Trophoblast cell (in vitro differentiated cells and primary cell): ENCODE results near the gene DAB1.
A peak's percentile ranks its signal among the peaks of the same experiment; 100 is the strongest.

Source experiments
- DNase-seq, 2 donors: peaks; one replicate each; pipeline ENCODE4 v3.0.0-alpha.2; 2016
- H2AFZ ChIP-seq: 2 replicates; pipeline ENCODE4 v1.6.1; 2013; ENCODE audit warnings: low read length, moderate library complexity, mild to moderate bottlenecking; ENCODE audit not compliant: insufficient read depth, poor library complexity
- H2AK5ac ChIP-seq: 2 replicates; pipeline ENCODE4 v1.6.1; 2013; ENCODE audit warnings: mild to moderate bottlenecking, low read length
- H2BK120ac ChIP-seq: 2 replicates; pipeline ENCODE4 v1.6.1; 2013; ENCODE audit warnings: low read length, mild to moderate bottlenecking, moderate library complexity; ENCODE audit not compliant: insufficient read depth, poor library complexity
- H2BK12ac ChIP-seq: 2 replicates; pipeline ENCODE4 v1.6.1; 2013; ENCODE audit warnings: mild to moderate bottlenecking, low read length, moderate library complexity
- H2BK5ac ChIP-seq: 2 replicates; pipeline ENCODE4 v1.6.1; 2013; ENCODE audit warnings: low read length, low read depth, moderate library complexity, mild to moderate bottlenecking; ENCODE audit not compliant: poor library complexity
- H3K14ac ChIP-seq: 2 replicates; pipeline ENCODE4 v1.6.1; 2013; ENCODE audit warnings: mild to moderate bottlenecking, low read length
- H3K18ac ChIP-seq: 2 replicates; pipeline ENCODE4 v1.6.1; 2013; ENCODE audit warnings: mild to moderate bottlenecking, low read length
- H3K23ac ChIP-seq: 2 replicates; pipeline ENCODE4 v1.6.1; 2013; ENCODE audit warnings: low read length
- H3K27ac ChIP-seq: 2 replicates; pipeline ENCODE4 v1.5.1; 2013; ENCODE audit warnings: low read depth, mild to moderate bottlenecking, inconsistent platforms, low read length, moderate library complexity
- H3K27me3 ChIP-seq: 2 replicates; pipeline ENCODE4 v1.6.1; 2013; ENCODE audit warnings: inconsistent platforms, mild to moderate bottlenecking, low read length, moderate library complexity; ENCODE audit not compliant: insufficient read depth
- H3K36me3 ChIP-seq, 2 experiments: 1 replicate in 1 of 2; 2 replicates in 1 of 2; pipeline ENCODE4 v1.6.1; 2013; ENCODE audit warnings: low read length in 2 of 2, mild to moderate bottlenecking in 2 of 2, moderate library complexity in 1 of 2; ENCODE audit not compliant: insufficient read depth in 2 of 2, control insufficient read depth in 1 of 2
- H3K4ac ChIP-seq: 2 replicates; pipeline ENCODE4 v1.6.1; 2013; ENCODE audit warnings: low read depth, mild to moderate bottlenecking, low read length, moderate library complexity
- H3K4me1 ChIP-seq, 2 experiments: 1 replicate in 1 of 2; 2 replicates in 1 of 2; pipeline ENCODE4 v1.6.1; 2013; ENCODE audit warnings: low read length in 2 of 2, mild to moderate bottlenecking in 2 of 2, moderate library complexity in 1 of 2; ENCODE audit not compliant: insufficient read depth in 2 of 2, control insufficient read depth in 1 of 2
- H3K4me2 ChIP-seq: 2 replicates; pipeline ENCODE4 v1.6.1; 2013; ENCODE audit warnings: inconsistent platforms, mild to moderate bottlenecking, low read length, moderate library complexity
- H3K4me3 ChIP-seq: 2 replicates; pipeline ENCODE4 v1.5.1; 2013; ENCODE audit warnings: mild to moderate bottlenecking, low read depth, low read length, inconsistent platforms
- H3K79me1 ChIP-seq: one replicate; pipeline ENCODE4 v1.6.1; 2013; ENCODE audit warnings: low read length
- H3K79me2 ChIP-seq: 2 replicates; pipeline ENCODE4 v1.6.1; 2013; ENCODE audit warnings: low read length, mild to moderate bottlenecking; ENCODE audit not compliant: control insufficient read depth, insufficient read depth, poor library complexity
- H3K9ac ChIP-seq: 2 replicates; pipeline ENCODE4 v1.6.1; 2013; ENCODE audit warnings: mild to moderate bottlenecking, low read length
- H3K9me3 ChIP-seq: 2 replicates; pipeline ENCODE4 v1.6.1; 2013; ENCODE audit warnings: low read depth, mild to moderate bottlenecking, control low read depth, inconsistent platforms, low read length; ENCODE audit not compliant: insufficient read depth
- H4K12ac ChIP-seq: 2 replicates; pipeline ENCODE4 v1.6.1; 2013; ENCODE audit warnings: low read depth, mild to moderate bottlenecking, low read length, moderate library complexity
- H4K8ac ChIP-seq: 2 replicates; pipeline ENCODE4 v1.6.1; 2013; ENCODE audit warnings: low read depth, mild to moderate bottlenecking, low read length, moderate library complexity
- H4K91ac ChIP-seq: one replicate; pipeline ENCODE4 v1.6.1; 2013; ENCODE audit warnings: low read depth, mild to moderate bottlenecking, low read length, moderate library complexity
- WGBS: extraction: QIAGEN DNeasy Blood & Tissue Kit; methylation state at CpG from one replicate; pipeline ENCODE4 v1.1.7; 2013; ENCODE audit warnings: missing lambda C conversion rate; ENCODE audit not compliant: insufficient read length, insufficient coverage; ENCODE audit errors: extremely low coverage; 5-methylcytosine and 5-hydroxymethylcytosine counted together

The DAB1 gene

DNA sequence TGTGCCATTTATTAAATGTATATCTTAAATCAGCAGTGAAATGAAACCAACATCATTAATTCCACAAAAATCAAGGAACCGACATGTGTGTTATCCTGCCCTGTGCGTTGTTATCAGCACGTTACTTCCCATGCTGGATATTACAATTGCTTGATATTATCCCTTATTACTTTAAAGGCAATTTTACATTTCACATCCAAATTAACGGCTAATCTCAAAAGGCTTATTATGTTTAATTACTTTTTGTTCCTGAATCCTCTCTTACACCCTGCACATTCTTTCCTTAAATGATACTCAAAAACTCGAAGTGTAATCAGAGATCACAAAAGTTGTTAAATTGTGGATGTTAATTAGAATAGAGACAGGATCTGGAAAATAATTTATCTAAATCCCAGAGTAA is 167.9 kb downstream of the DAB1 start:
- no peak for DNase-seq
- Histone ChIP-seq H4K12ac (no peak overlapping the region), H3K79me2 (no peaks in the 10 kb centered on the region), H3K9me3 (no peaks in the 10 kb centered on the region), H3K27me3 (no peaks in the 10 kb centered on the region), H3K18ac (no peak overlapping the region), H3K36me3 (no peaks in the 10 kb centered on the region), H3K4me1 (no peaks in the 10 kb centered on the region), H3K4me2 (no peak overlapping the region), H3K4me3 (no peak overlapping the region), H2AFZ (no peak overlapping the region), H3K14ac (no peak overlapping the region), H2BK120ac (no peak overlapping the region), H4K8ac (no peak overlapping the region), H3K9ac (no peak overlapping the region), H3K27ac (no peak overlapping the region), H2AK5ac (no peak overlapping the region), H3K23ac (no peak overlapping the region), H4K91ac (no peak overlapping the region), H2BK12ac (no peak overlapping the region), H3K4ac (no peak overlapping the region), H2BK5ac (no peak overlapping the region), H3K79me1 (no peaks in the 10 kb centered on the region)
- WGBS: no CpG with 5 or more reads among the region's 5 CpGs

- no peak overlapping the region for H3K18ac ChIP-seq
- no peaks in the 10 kb centered on the region for H3K27me3 ChIP-seq
- no peak overlapping the region for H2BK120ac ChIP-seq
- H3K4ac ChIP-seq: no peak overlapping the region
- no peak overlapping the region for H2BK5ac ChIP-seq
- H3K9ac ChIP-seq: no peak overlapping the region
- no peaks in the 10 kb centered on the region for H3K36me3 ChIP-seq
- no peak overlapping the region for H3K23ac ChIP-seq
- no peak overlapping the region for H2AFZ ChIP-seq
- no peak overlapping the region for H4K91ac ChIP-seq
- H3K4me1 ChIP-seq: no peaks in the 10 kb centered on the region
- no peak overlapping the region for H3K4me3 ChIP-seq
- H2BK12ac ChIP-seq: no peak overlapping the region
- WGBS: no CpG with 5 or more reads among the region's 2 CpGs
- H4K8ac ChIP-seq: no peak overlapping the region
- H3K79me2 ChIP-seq: no peaks in the 10 kb centered on the region
- no peak overlapping the region for H3K27ac ChIP-seq
- DNase-seq: peak; percentile 59 to 77
- H3K14ac ChIP-seq: no peak overlapping the region
- H3K4me2 ChIP-seq: no peak overlapping the region
- no peaks in the 10 kb centered on the region for H3K79me1 ChIP-seq
- H2AK5ac ChIP-seq: no peak overlapping the region
- H4K12ac ChIP-seq: no peak overlapping the region
- no peaks in the 10 kb centered on the region for H3K9me3 ChIP-seq
Observed at GRCh38 chr1:57254022-57254421, 169.8 kb downstream of the DAB1 start.

GRCh38 chr1:57252597-57253294 is 171.1 kb downstream of the DAB1 start:
- DNase-seq: no peak
- H3K4me1 ChIP-seq: no peaks in the 10 kb centered on the region
- no peak overlapping the region for H3K23ac ChIP-seq
- no peak overlapping the region for H3K14ac ChIP-seq
- no peak overlapping the region for H3K4me3 ChIP-seq
- no peak overlapping the region for H2BK12ac ChIP-seq
- no CpG with 5 or more reads among the region's 10 CpGs for WGBS
- no peak overlapping the region for H4K8ac ChIP-seq
- H3K18ac ChIP-seq: no peak overlapping the region
- no peak overlapping the region for H2AK5ac ChIP-seq
- H4K91ac ChIP-seq: no peak overlapping the region
- no peak overlapping the region for H3K27ac ChIP-seq
- no peak overlapping the region for H2BK120ac ChIP-seq
- no peaks in the 10 kb centered on the region for H3K79me2 ChIP-seq
- no peak overlapping the region for H2AFZ ChIP-seq
- no peaks in the 10 kb centered on the region for H3K36me3 ChIP-seq
- H3K9me3 ChIP-seq: no peaks in the 10 kb centered on the region
- no peak overlapping the region for H2BK5ac ChIP-seq
- H3K27me3 ChIP-seq: no peaks in the 10 kb centered on the region
- H3K9ac ChIP-seq: no peak overlapping the region
- no peak overlapping the region for H3K4me2 ChIP-seq
- H3K79me1 ChIP-seq: no peaks in the 10 kb centered on the region
- H4K12ac ChIP-seq: no peak overlapping the region
- H3K4ac ChIP-seq: no peak overlapping the region

DNA sequence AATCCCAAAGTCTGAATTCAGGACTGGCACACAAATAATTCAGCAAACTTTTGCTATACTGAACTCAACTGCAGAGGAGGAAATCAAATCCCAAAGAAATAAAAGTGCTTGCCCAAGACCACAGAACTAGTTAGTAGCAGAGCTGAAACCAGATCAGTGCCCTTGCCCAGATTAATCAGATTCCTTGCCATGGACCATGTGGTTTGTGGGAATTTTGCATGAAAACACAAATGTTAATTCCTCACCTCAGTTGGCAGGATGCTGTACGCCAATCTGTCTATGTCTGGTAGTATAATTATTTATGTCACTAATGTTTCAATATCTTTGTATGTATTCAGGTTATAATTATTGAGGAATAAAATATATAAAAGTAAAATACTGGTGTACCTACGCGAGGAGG is 173.8 kb downstream of the DAB1 start:
- Histone ChIP-seq H3K14ac (no peak overlapping the region), H3K4me1 (no peaks in the 10 kb centered on the region), H3K27me3 (no peaks in the 10 kb centered on the region), H2AFZ (no peak overlapping the region), H3K18ac (no peak overlapping the region), H3K4me3 (no peak overlapping the region), H2AK5ac (no peak overlapping the region), H3K79me2 (no peaks in the 10 kb centered on the region), H3K36me3 (no peaks in the 10 kb centered on the region), H3K9ac (no peak overlapping the region), H4K91ac (no peak overlapping the region), H3K4ac (no peak overlapping the region), H2BK5ac (no peak overlapping the region), H2BK12ac (no peak overlapping the region), H3K27ac (no peak overlapping the region), H3K4me2 (no peak overlapping the region), H3K79me1 (no peaks in the 10 kb centered on the region), H4K8ac (no peak overlapping the region), H3K9me3 (peaks cover 3% of the 10 kb centered on the region), H2BK120ac (no peak overlapping the region), H4K12ac (no peak overlapping the region), H3K23ac (no peak overlapping the region)
- no peak for DNase-seq
- WGBS: no CpG with 5 or more reads among the region's 3 CpGs
